Anterior cingulate cortex (tissue), 58 donors: Measurements from ENCODE around the gene PPP1R1A.

ENCODE experiments used
- DNase-seq, 58 donors: peaks; one replicate each; lab custom pipeline; 2025; lab: John Stamatoyannopoulos, UW

Gene PPP1R1A

DNA sequence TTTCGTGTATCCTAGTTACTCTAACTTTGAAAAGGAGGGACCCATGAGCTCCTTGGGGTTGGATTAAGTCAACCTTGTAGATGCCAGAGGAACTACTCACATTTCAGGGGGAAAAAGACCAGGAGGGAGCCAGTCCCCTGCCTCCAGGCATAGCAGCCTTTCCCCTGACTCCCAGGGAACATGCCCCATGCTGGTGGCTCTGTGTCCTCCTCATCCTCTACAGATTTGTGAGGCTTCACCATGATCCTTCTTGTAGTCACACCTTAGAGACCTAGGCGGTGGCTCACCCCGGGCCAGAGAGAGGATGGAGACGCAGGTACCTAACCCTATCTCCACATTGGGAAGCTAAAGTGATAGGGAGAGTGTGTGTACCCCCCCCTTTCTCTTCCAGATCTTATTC lies 16.0 kb upstream of the PPP1R1A start:
- DNase-seq = no peak

DNA sequence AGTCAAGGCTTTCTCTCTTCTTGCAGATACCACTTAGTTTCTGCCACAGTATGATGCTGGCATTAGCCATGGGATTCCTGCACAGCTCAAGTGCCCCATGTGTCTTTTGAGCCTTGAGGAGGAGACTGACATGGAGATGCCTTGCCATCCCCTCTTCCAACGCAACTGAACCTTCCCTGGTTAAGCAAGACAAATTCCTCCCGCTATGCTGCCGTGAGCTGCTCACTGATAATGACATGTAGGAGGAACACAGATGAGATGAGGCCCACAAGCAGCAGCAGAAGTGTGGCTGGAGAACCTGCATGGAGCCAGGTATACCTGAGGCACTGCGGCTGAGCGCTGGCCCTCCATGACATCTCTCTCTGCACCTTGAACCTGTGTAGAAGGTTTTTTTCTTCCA lies 15.4 kb upstream of the PPP1R1A start:
- DNase-seq = no peak

DNA sequence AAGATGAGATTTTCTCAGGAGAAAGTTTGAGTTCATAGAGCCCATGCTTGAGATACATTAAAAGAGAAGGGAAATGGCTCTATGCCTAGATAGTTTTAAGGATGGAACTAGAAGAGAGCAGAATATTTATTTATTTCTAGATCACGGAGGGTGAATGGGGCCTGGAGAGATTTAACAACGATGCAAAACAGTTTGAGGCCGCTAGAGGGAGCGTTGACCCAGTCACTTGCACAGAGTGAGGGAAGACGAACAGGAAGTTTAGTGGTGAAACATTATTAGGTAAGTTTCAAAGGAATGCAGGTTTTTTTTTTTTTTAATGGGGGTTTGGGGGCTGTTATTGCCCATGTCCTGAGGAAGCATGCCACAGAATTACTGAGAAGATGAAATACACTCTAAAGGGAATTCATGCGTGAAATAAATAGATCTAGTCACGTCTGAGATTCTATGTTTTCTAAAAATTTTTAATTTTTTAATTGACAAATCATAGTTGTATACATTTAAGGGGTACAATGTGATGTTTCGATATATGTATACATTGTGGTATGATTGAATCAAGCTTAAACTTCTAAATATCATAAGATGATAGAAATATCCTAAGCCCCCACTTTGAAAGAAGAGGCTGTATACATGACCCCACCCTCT lies 14.8 kb upstream of the PPP1R1A start:
- peak in 27 of 58 donors; percentile 6 to 65 (median 23) for DNase-seq

DNA sequence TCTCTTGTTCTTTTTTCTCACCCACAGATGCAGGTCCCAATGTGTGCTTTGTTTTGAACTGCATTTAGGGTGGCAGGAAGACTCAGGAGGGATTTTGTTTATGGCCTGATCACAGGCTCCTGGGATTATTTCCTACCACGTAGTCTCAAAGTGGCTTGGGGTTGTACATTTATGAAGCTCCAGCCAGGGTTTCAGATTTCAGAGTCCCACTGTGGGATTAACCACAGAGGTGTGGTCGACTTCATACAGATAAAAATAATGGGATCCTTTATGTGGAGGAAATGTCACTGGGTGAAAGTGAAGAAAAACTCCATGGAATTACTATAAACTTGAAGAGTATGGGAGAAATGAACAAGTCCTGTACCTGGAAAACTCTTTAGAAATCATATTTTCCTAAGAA lies 14.2 kb upstream of the PPP1R1A start:
- no peak for DNase-seq

DNA sequence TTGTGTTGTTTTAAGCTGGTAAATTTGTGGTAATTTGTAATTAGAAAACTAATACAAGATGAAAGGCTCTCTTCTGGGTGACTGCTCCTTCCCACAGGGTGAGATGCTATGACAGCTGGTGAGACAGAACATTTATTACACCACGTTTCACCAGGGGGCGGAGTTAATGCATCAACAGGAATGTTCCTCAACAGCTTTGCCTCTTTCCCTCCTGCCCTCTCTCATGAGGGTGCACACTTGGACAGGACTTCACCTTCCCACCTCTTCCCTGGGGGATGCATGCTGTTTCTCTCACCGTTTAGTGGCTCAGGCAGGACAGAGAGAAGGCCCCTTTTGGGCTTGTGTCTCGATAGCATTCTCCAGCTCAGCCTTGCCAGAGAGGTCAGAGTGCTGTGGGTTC lies 13.4 kb upstream of the PPP1R1A start:
- DNase-seq = no peak

DNA sequence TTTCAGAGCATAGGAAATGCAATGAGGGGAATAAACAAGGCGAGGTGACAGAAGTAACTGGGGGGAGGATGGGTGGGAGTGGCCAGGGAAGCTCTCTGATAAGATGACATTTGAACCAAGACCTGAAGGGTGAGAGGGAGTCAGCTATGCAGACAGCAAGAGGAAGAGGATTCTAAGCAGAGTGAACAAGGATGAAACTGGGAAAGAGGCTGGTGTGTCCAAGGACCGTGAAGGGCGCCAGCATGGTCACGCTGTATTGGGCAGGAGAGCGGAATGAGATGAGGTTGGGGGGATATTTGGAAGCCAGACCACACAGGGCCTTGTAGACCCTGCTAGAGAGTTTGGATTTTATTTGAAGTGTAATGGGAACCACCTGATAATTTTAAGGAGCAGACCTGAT lies 10.5 kb upstream of the PPP1R1A start:
- no peak for DNase-seq

DNA sequence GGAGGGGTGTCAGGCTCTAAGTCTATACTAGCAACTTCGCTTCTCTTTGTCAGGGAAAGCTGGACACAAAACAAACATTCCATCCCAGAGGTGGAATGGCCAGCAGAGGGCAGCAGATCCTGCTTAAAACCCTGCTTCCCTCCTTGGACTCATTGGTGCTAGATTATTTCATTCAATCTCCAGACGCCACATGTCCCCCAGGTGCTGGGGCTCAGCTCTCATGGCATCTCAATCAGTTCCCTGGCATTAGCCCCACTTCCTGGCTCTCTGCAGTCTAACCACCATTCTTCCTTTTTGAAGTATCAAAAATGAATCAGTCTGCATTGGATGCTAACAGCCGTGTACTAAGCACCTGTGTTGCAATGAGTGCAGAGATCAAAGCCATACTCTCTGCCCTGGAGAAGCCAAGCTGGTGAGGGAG lies 8.1 kb upstream of the PPP1R1A start:
- DNase-seq = peak in 35 of 58 donors; percentile 11 to 77 (median 33)

DNA sequence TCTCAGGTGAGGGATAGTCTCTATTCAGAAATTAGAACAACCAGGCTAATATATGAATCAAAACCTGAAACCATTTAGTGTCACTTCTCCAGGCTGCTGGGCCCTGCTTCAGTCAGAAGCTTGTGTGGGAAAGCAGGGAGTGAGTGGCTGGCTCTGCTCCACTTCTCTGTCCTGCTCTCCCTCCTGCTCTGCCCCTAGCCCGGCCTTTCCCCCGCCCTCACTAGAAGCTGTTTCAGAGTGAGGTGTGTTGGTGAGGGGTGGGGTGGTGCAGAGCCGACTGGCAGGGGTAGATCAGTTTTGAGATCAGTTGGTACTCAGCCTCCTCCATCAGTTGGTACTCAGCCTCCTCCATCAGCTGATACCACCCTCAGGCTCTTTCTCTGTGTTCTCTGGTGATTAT lies 7.0 kb upstream of the PPP1R1A start:
- DNase-seq = no peak

DNA sequence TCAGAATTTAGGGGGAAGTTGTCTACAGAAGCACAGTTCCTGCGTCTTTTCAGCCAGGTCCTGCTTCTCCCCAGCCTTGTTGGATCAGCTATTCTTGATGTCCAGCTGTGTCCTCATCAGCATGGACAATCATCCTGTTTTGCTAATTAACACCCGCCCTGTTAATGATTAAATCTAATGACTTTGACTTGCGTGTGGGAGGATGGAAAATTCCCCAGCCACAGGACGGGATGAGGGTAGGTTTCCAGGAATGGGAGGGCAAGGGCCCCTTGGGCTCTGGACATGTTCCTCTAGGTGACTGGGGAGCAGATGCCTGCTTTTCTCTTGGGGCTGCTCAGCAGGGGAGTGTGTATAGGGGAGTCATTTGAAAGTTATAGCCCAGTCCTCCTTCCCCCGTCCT lies 5.3 kb upstream of the PPP1R1A start:
- no peak for DNase-seq

DNA sequence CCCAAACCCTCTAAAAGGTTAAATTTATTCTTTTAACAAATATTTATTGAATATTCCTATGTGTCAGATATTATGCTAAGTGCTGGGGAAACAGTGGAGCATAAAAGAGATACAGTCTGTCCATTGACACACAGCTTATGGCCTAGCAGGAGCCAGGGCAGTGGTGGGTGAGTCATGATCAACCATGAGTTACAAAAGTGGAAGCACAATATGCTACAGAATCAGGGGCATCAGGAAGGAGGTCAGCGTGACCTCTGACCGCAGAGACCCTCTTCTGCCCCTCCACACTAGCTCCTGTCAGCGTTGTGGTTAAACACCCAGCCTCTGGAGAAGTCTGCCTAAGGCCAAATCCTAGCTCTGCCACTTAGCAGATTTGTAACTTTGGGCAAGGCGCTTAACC lies 4.7 kb upstream of the PPP1R1A start:
- DNase-seq = no peak

DNA sequence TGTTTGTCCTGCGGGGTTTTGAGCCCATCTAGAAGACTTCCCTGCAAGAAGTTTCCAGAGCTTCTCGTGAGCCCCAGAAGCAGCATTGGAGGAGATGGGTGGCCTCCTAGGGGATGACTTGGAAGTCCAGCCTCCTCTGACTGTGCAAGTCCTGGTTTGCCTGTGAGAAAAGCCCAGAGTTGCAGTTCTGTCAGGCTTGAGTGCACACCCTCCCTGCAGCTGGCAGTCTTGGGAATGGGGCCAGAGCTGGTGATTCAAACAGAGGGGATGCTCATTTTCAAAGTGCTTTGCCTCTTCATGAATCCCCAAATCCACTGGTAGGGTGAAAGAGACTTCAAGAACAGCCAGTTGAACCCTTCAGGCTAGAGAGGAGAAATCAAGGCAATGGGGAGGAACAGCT lies 3.9 kb upstream of the PPP1R1A start:
- DNase-seq = peak in 4 of 58 donors; percentile 5 to 10 (median 8)

DNA sequence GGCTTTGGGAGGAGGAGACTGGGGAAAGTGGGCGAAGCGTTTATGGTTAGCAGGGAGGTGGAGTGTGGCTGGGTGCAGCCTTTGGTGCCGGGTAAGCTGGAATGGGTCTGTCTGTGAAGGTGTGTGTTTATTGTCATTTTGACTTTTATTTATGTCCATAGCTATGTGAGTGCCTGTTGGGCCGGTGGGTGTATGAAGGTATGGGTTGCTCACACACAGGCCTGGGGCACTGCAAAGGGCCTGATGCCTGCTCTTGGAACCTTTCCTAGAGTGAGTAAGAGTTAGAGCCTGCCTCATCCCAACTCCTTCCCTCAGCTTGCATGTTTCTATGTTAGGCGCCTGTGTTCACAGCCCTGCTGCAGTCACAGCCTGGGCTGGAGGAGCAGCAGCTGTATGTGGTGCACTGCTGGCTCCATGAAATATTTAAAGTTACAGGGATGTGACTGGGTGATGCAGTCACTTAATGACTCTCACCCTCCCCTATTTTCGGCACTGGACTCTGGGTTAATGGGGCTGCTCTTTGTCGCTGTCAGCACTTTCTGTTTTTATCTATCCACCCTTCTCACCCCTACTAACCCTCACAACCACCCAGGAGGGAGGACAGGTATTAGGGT lies 2.6 kb upstream of the PPP1R1A start:
- DNase-seq = peak in 5 of 58 donors; percentile 9 to 73 (median 27)

DNA sequence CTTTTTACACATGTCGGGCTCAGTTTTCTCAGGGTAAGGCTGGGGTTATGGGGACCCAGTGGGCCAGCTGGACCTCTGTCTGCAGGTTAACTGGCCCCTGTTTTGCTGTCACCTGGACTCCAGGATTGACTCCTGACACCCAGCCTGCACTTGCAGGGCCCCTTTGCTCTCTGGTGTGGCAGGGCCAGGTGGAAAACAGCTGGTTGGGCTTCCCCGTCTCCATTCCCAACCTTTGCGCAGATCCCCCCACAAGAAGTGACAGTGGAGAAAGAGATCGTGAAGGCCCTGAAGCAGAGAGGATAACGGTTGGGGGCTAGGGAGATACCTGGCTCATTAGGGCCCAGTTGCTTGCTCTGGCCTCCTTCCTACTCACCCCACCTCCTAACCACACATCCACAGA lies 1.5 kb upstream of the PPP1R1A start:
- no peak for DNase-seq

DNA sequence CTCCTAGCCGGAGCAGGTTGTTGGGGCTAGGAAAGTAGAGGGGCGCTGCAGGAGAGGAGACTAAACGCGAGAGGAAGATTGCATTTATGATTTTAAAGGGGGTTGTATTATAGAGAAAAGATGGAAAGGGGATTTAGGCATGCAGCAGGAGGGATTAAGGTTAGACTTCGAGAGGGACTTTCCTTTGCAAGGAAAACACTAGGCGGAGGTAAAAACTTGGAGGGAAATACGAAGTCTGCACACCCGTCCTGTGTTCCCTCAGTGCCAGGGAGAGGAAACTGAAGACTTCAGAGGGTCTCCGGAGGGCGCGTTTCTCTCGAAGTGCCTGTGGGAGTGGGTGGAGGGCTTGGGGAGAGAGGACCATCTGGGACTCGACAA lies 420 bp upstream of the PPP1R1A start:
- no peak for DNase-seq

DNA sequence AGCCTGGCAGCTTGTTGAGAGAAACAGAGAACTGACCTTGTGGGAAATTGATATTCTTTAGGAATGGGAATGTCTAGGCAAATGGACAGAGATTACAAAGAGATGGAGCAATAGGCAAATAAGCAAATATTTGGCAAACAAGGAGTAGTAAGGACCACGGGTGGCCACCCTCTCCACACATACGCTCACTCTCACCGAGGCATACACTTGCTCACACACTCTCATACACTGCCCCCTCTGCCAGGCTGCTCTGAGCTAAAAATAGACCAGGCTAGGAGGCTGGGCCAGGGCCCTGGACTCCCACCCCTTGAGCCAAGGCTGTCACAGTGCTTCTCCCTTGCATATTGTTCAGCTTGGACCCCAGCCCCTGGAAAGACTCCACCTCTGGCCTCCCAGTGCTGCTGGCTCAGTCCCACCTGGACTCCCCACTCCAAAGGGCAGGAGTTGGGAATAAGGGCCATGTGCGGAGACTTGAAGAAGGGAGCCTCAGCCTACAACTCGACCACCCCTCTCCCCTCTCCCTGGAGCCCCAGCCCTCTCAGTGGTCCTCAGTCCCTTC lies 1.1 kb downstream of the PPP1R1A start:
- peak in 40 of 58 donors; percentile 8 to 77 (median 39) for DNase-seq

DNA sequence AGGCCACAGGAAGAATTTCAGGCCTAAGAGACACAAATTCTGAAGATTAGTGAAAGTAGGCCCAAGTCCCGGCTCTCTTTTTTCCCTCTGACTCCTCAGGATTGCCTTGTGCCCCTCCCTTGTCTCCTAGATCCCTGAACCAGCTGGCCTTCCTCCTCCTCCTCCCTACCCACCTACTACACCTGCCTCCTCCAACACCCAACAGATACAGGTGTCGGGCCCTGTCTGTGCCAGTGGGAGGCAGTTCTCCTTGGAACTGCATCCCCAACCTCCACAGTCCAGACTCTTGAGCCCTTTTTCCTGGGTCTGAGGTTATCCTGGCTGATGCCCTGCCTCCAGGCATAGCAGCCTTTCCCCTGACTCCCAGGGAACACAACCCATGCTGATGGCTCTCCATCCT lies 1.8 kb downstream of the PPP1R1A start:
- no peak for DNase-seq

DNA sequence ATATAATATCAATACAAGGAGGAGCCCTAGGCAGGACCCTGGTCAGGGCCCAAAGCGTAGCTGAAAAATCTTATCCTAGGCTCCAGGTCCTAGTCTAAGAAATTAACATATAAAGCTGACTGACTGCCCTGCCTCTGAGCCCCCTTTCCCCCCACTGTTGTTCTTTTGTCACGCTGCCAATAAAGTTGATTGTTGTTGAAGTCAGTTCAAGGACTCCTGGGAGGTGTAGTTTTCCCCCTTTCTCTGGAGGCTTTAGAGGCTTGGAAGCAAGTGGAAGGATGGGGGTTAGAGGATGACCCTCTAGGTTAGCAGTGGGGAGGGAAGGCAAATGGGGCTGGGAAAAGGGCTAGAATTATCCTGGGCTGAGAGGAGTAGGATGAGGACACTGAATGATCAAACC lies 3.2 kb downstream of the PPP1R1A start:
- no peak for DNase-seq

DNA sequence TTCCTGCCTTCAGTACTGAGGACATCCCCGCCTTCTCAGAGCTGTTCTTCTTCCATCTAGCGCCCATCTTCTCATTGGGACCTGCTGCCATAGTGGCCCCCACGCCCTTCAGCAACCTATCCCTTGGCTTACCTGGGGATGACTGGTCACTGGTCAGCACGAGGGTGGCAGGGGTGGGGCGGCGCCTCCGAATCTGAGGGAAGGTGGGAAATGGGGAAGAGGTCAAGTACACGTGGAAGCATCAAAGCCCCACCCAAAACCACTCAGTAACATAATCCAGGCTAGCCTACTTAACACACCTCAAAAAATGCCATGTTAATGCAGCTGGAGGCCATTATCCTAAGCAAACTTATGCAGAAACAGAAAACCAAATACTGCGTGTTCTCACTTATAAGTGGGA lies 4.3 kb downstream of the PPP1R1A start:
- DNase-seq = no peak

DNA sequence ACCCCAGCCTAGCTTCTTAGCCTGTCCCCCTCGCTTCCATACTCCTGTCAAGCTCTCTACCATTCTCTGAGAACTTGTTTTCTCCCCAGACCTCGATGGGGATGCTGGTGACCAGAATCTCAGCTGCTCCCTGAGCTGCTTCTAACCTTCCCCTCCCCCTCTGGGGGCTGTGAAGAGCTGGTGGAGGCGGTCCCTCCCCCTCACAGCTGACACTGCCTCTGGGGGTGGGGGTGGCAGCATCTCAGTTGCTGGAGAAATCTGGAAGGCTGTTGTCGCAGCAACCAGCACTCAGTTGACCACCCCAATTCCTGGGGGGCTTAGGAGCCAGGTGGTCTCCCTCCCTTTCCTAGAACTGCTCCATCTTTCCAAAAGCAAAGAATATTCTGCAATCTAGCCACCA lies 4.7 kb downstream of the PPP1R1A start:
- DNase-seq = no peak

DNA sequence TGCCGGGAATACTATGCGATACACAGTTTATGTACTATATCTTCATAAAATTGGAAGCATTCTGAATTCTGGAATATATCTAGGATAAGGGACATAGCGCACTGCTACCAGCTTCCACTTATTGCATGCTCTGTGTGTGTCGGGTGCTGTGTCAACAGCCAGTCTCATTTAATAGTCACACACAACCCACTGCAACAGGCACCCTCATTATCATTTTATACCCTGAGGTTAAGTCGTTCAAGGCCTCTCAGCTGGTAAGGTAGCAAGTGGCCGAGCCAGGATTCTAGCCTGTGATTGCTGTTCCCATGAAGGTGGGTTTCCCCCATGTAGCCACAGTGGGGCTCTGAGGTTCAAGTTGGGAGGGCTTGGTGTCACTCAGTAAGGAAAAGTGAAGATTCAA lies 7.0 kb downstream of the PPP1R1A start:
- no peak for DNase-seq

DNA sequence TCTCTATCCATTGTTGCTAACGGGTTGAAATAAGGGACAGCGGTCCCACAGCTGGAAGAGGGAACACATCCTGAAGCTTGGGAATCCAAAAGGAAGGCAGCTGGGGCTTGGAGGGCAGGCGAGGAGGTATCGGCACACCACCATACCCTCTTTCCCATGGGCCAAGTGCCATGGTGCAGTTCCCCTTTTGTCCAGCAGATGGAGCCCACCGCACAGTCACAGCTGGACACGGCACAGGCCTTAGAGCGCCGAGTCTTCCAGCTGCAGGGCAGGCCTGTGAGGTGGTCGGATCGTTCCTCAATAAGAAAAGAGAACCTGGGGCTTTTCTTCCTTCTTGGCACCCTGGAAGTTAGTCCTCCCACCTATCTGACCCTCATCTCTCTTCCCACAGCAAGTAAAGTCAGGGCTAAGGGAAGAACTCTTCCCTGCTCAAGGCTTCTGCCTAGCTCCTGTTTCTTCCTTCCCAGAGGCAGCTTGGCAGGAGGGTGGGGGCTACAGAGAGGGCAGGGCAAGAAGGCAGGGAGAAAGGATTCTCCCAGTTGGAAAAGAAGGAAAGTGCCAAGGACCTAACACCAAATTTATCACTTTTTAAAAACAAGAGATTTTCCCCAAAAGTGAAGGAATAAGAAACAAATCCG lies 8.6 kb downstream of the PPP1R1A start:
- DNase-seq = peak in 56 of 58 donors; percentile 22 to 91 (median 64)

DNA sequence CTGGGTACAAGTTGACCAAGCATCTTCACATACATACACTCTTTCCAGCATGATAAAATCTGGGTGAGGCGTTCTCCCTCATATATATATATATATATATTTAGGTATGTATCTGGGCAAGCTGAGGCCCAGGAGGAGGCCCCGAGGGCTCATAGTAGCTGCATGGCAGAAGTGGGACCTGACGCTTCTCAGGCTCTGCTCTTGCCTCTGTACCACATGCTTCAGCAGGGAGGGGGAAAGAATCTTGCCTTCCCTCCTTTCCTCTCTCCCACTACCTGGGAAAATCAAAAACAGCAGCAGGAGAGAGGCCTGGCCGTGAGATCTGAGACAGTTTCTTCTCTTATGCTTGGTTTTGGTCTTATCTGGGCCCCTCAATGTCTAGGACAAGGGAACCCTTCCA lies 9.2 kb downstream of the PPP1R1A start:
- peak in 1 of 58 donors; percentile 59 for DNase-seq
